Activated naive CD8-positive, alpha-beta T cell treated with anti-CD3 and anti-CD28 coated beads, Interleukin-2, amount 10 ng/mL, durations not matched to agents 7 days and 5 days (primary cell): ENCODE measurements around the gene PDZRN3. TPM values are rescaled to one million over a fixed set of nuclear protein-coding genes. Genes with fewer than 3 reads are reported as not detected.

ENCODE experiments used
- ATAC-seq: fragments of 150-1000 bp; cut with Tn5 transposase; one replicate; pipeline ENCODE4 v1.10.0; 2021; ENCODE audit warnings: low read depth, moderate library complexity
- POLR2A ChIA-PET: fragments of 350-600 bp; sonication (Branson Sonifier 250); formaldehyde crosslinking; loops from one replicate; lab custom pipeline; 2021; ENCODE audit warnings: antibody characterized with exemption; lab: Charles Lee
- DNase-seq: peaks from one replicate; pipeline ENCODE4 v3.0.0; 2021
- H3K27ac Mint-ChIP-seq: one replicate; pipeline ENCODE4 v1.8.0; 2022; ENCODE audit warnings: mild to moderate bottlenecking, mixed read lengths
- H3K27me3 Mint-ChIP-seq: one replicate; pipeline ENCODE4 v1.8.0; 2022; ENCODE audit warnings: mild to moderate bottlenecking, moderate library complexity, mixed read lengths
- H3K36me3 Mint-ChIP-seq: one replicate; pipeline ENCODE4 v1.8.0; 2021; ENCODE audit warnings: mild to moderate bottlenecking, mixed read lengths
- H3K4me1 Mint-ChIP-seq: one replicate; pipeline ENCODE4 v1.8.0; 2021; ENCODE audit warnings: mixed read lengths
- H3K4me3 Mint-ChIP-seq: one replicate; pipeline ENCODE4 v1.8.0; 2022; ENCODE audit warnings: mild to moderate bottlenecking, moderate library complexity, mixed read lengths
- H3K9me3 Mint-ChIP-seq: one replicate; pipeline ENCODE4 v1.8.0; 2021; ENCODE audit warnings: mixed read lengths
- total RNA-seq, 2 experiments: library from RNA; stranded (reverse); gene quantifications; one replicate each; pipeline ENCODE4 v1.2.3, GENCODE V29; 2021

Gene PDZRN3
- total RNA-seq, 2 experiments from 2014 or later: not detected

DNA sequence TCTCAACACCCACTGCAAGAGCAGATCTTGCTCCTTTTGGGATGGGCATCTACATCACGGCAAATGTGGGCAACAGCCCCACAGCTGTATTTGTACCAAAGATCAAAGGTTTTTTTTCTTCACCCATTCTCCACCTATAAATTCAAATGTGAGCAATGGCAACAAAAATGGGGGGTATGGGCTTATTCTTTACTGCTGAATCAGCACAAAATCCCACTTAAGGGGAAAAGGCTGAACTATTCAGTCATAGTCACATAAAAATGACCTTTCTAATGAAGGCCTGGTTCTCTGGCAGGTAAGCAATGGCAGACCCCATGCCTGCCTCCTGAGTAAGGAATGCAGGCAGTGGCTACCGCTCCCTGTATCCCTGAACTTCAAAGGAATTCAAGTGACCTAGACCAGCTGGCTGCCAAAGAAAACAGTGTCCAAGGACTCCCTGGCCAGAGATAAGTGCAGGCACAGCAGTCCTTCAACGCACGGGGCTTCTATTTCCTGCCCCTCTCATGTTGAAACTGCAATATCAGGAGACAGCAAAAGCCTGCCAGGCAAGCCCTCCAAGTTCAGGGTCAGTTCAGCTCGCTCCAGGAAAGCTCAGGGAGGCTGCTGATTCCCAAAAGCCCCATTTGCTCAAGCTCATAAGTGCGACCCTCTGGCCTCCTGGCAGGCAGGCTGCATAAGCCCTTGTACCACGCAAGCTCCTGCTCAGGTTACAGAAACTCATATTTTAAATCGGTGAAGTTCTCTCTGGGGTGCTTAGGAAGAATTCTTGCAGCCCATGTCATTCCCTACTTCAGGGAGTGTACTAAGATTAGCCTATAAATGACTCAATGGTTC lies 134.1 kb downstream of the PDZRN3 start:
- Mint-ChIP-seq H3K27me3 (peaks cover 13% of the 10 kb centered on the region), H3K4me3 (no peak overlapping the region), H3K4me1 (no peaks in the 10 kb centered on the region), H3K36me3 (no peaks in the 10 kb centered on the region), H3K27ac (no peak overlapping the region), H3K9me3 (no peaks in the 10 kb centered on the region)
- ATAC-seq (no peak), DNase-seq (no peak)
- POLR2A ChIA-PET: no interaction called here

DNA sequence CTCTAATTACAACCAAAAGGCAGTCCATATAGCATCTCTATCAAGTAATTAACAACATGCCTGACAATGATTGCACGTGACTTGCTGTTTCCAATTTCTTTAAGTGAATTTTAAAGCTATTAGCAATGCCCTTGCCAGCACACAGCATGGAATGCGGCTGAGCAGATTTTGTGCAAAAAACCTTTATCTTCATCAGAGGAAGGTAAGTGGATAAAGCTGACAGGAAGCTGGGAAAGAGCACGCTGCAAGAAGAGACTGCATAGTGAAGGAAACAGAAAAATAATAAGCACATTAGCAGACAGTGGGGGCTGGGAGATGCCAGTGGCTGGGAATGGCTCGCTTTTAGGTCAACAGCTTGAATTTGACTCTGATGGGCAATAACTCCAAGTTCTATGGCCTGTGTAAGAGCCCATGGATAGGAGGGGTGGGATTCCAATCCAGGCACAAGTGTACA lies 138.8 kb downstream of the PDZRN3 start:
- Mint-ChIP-seq H3K9me3 (no peaks in the 10 kb centered on the region), H3K27ac (no peak overlapping the region), H3K36me3 (no peaks in the 10 kb centered on the region), H3K27me3 (peaks cover 11% of the 10 kb centered on the region), H3K4me1 (no peaks in the 10 kb centered on the region), H3K4me3 (no peak overlapping the region)
- DNase-seq: no peak
- no peak for ATAC-seq
- POLR2A ChIA-PET: no interaction called here

DNA sequence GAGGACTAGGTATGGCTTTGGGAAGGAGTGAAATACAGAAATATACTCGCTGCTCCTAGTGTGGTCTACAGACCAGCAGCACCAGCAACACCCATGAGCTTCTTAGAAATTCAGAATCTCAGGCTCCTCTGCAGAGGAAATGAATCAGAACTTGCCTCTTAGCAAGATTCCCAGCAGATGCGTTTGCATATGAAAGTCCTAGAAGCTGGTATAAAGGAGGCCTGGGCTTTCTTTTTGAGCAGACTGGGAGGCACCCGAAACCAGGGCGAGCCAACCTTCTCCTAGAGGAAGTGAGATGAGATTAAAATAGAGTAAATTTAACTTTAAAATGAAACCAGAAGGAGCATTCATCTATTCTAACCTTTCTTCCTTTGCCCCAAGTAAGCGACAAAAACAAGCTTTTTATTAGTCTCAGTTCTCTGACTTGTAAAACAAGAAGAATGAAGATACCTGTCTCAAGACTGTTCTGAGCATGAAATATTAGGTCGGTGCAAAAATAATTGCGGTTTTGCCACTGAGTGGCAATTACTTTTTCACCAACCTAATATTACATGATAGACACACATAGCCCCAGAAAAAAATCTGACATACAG lies 140.0 kb downstream of the PDZRN3 start:
- H3K36me3 Mint-ChIP-seq: no peaks in the 10 kb centered on the region

DNA sequence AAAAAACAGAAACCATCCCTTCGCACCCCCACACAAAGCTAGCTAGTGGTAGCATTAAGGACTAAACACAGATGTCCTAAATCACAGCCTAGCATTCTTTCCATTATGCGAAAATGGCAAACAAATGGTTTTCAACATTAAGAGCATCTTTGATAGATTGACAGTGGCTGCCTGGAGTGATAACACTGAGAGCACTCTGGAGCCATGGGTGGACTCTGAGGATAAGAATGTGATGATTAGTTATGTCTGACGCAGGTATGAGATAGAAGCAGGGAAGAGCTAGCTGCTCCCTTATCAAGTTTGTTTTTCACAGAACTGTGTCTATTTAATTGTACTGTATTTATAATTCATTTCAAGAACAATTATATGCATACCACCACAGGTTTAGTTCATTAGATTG lies 142.9 kb downstream of the PDZRN3 start:
- Mint-ChIP-seq H3K27ac (no peak overlapping the region), H3K4me3 (no peak overlapping the region), H3K4me1 (no peaks in the 10 kb centered on the region), H3K27me3 (peaks cover 17% of the 10 kb centered on the region), H3K36me3 (no peaks in the 10 kb centered on the region), H3K9me3 (peaks cover 2% of the 10 kb centered on the region)
- POLR2A ChIA-PET: no interaction called here
- ATAC-seq (no peak), DNase-seq (no peak)

More for the DNA sequence above, 140.0 kb downstream of the PDZRN3 start:
- no peak for ATAC-seq
- peaks cover 11% of the 10 kb centered on the region for H3K27me3 Mint-ChIP-seq
- H3K4me1 Mint-ChIP-seq: no peaks in the 10 kb centered on the region
- POLR2A ChIA-PET: no interaction called here
- no peaks in the 10 kb centered on the region for H3K9me3 Mint-ChIP-seq
- no peak overlapping the region for H3K27ac Mint-ChIP-seq
- no peak for DNase-seq
- no peak overlapping the region for H3K4me3 Mint-ChIP-seq

DNA sequence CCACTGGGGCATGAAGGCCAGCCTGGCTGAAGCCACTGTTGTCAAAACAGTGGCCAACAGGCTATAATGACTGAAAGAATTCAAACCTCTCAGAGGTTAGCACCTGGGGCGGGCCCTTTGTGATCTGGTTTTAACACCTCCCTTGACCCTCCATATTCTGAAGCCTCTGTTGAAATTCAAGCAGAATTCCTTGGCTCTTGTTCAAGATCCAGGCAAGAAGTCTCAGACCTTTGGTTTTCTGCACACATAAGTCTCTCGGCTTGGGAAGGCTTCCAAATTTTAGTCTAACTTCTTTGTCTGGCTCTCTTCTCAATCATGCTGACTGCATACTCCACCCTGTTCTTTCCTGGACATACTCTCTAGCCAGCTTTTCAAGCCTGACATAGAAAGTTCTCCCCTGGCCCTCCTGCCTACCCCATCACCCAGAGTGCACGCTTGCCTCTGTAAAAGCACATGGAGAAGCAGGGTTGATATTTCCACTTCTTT lies 144.5 kb downstream of the PDZRN3 start:
- POLR2A ChIA-PET: no interaction called here
- Mint-ChIP-seq H3K36me3 (no peaks in the 10 kb centered on the region), H3K27me3 (peaks cover 17% of the 10 kb centered on the region), H3K4me3 (no peak overlapping the region), H3K4me1 (no peaks in the 10 kb centered on the region), H3K9me3 (peaks cover 2% of the 10 kb centered on the region), H3K27ac (no peak overlapping the region)
- ATAC-seq (no peak), DNase-seq (no peak)

DNA sequence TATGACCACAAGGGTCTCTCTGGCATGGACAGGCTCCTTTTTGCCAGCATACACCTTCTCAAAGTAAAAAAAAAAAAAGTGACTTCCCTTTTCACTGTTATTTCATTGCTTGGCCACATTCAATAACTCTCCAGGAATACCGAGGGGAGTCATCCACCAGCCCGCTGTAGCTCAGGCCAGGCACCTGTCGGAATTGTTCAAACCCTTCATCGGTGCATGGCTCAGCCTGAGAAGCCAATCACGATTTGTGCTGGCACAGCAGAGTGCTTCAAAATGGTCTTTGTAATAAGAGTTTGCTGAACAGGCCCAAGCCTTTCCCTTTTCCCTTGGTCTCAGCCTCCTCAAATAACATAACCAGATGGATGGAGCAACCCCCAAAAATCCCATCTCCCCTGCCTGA lies 145.4 kb downstream of the PDZRN3 start:
- POLR2A ChIA-PET: no interaction called here
- Mint-ChIP-seq H3K4me1 (no peaks in the 10 kb centered on the region), H3K36me3 (no peaks in the 10 kb centered on the region), H3K4me3 (no peak overlapping the region), H3K9me3 (peaks cover 2% of the 10 kb centered on the region), H3K27me3 (peaks cover 15% of the 10 kb centered on the region), H3K27ac (no peak overlapping the region)
- ATAC-seq (no peak), DNase-seq (no peak)

DNA sequence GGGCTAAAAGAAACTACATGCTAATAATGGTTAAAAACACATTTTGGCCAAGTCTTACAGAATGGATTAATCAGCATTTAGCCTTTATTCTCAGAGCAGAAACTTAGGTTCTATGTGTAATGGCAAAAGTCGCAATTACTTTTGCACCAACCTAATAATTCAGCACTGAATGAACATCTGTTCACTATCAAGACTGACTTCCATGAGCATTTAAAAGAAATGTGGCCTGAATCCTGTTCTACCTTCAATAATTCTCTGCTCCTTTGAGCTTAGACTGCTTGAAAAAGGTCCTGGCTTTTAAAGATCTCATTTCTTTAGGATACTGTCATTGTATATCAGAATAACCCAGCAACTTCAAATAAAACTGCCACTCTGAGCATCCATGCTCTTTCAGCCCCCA lies 145.9 kb downstream of the PDZRN3 start:
- H3K4me3 Mint-ChIP-seq: no peak overlapping the region
- no peak for DNase-seq
- no peaks in the 10 kb centered on the region for H3K4me1 Mint-ChIP-seq
- POLR2A ChIA-PET: no interaction called here
- ATAC-seq: no peak
- H3K27ac Mint-ChIP-seq: no peak overlapping the region
- H3K27me3 Mint-ChIP-seq: peaks cover 15% of the 10 kb centered on the region
- H3K36me3 Mint-ChIP-seq: no peaks in the 10 kb centered on the region
- H3K9me3 Mint-ChIP-seq: peaks cover 2% of the 10 kb centered on the region

DNA sequence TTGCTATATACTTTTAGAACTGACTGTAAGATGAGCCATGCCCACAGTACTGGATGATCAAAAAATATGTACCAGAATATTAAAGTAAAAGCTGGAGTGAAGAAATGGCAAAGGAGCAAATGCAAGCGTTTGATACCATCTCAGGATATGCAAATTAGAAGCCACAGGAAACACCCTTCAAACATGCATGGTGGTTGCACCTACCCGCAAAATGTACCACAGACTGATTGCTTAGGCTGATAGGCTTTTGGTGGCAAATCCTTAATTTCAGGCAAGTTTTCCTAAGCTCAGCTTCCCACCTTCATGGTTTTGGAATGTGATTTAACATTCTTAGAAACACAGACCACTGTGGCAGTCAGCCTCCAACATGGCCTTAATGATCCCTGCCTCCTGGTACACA lies 149.0 kb downstream of the PDZRN3 start:
- POLR2A ChIA-PET: no interaction called here
- H3K4me3 Mint-ChIP-seq: no peak overlapping the region
- H3K36me3 Mint-ChIP-seq: no peaks in the 10 kb centered on the region
- ATAC-seq (no peak), DNase-seq (no peak)
- peaks cover 9% of the 10 kb centered on the region for H3K27me3 Mint-ChIP-seq
- H3K9me3 Mint-ChIP-seq: peaks cover 2% of the 10 kb centered on the region
- H3K27ac Mint-ChIP-seq: no peak overlapping the region
- no peaks in the 10 kb centered on the region for H3K4me1 Mint-ChIP-seq

DNA sequence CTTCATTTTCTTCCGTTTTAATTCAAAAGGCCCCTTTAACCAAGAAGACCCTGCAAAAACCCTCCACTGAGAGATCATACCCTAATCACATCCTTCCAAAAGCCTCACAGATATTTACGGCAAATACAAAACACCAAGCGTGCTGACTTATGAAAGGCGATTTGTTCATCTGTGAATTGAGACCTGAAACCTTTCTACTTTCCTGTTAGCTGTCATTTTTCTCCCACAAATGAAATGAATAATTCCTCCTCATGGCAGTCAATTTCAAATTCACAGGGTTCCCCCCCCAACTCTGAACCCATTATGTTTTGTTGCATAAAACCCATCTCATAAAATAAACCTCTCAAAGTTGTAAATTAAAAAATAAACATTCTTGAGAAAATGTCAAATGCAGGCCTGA lies 149.6 kb downstream of the PDZRN3 start:
- no peak overlapping the region for H3K4me3 Mint-ChIP-seq
- ATAC-seq (no peak), DNase-seq (no peak)
- H3K9me3 Mint-ChIP-seq: peaks cover 2% of the 10 kb centered on the region
- no peaks in the 10 kb centered on the region for H3K4me1 Mint-ChIP-seq
- POLR2A ChIA-PET: no interaction called here
- no peaks in the 10 kb centered on the region for H3K36me3 Mint-ChIP-seq
- peaks cover 9% of the 10 kb centered on the region for H3K27me3 Mint-ChIP-seq
- no peak overlapping the region for H3K27ac Mint-ChIP-seq

DNA sequence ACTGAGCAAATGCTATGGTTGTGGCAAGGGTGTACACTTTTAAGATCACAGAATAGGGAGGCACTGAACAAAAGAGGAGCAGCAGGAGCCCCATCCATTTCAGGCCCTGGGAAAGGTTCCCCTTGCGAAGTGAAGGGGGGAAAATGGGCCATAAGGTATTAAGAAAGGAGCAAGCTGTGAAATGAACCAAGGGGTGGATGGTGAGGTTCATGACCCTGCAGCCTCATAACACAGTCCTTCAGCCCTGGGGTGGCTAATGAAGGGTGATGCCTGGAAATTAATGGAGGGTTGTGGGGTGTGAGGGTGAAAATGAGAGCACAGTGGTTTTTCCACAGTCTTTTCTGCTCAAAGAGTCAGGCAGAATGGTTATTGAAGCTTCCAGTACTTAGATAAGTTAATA lies 150.1 kb downstream of the PDZRN3 start:
- Mint-ChIP-seq H3K36me3 (no peaks in the 10 kb centered on the region), H3K9me3 (peaks cover 2% of the 10 kb centered on the region), H3K4me1 (no peaks in the 10 kb centered on the region), H3K27me3 (peaks cover 9% of the 10 kb centered on the region), H3K4me3 (no peak overlapping the region), H3K27ac (no peak overlapping the region)
- POLR2A ChIA-PET: no interaction called here
- no peak for ATAC-seq
- no peak for DNase-seq

DNA sequence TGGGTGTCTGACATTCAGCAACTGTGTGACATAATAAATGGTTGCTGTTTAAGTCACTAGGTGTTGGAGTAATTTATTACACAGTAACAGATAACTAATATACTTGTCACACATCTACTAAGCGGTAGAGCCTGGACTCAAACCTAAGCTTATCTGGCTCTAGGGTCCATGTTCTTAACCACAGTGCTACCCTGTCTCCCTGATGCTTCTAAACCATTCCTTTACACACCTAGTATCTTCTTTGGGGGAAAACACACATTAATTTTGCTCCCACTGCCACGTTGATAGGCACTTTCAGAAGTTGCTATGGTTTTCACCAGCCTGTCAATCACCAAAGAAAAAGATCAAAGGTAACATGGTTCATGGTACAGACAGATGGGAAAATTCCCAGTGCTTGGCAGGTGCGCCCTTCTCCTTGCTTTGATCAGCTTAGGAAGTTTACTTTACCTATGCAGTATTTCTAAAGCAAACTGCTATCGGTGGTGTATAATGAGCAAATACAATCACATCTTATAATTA lies 150.8 kb downstream of the PDZRN3 start:
- Mint-ChIP-seq H3K4me1 (no peaks in the 10 kb centered on the region), H3K4me3 (no peak overlapping the region), H3K36me3 (no peaks in the 10 kb centered on the region), H3K27ac (no peak overlapping the region), H3K27me3 (peaks cover 7% of the 10 kb centered on the region), H3K9me3 (peaks cover 2% of the 10 kb centered on the region)
- DNase-seq (no peak), ATAC-seq (no peak)
- POLR2A ChIA-PET: no interaction called here

DNA sequence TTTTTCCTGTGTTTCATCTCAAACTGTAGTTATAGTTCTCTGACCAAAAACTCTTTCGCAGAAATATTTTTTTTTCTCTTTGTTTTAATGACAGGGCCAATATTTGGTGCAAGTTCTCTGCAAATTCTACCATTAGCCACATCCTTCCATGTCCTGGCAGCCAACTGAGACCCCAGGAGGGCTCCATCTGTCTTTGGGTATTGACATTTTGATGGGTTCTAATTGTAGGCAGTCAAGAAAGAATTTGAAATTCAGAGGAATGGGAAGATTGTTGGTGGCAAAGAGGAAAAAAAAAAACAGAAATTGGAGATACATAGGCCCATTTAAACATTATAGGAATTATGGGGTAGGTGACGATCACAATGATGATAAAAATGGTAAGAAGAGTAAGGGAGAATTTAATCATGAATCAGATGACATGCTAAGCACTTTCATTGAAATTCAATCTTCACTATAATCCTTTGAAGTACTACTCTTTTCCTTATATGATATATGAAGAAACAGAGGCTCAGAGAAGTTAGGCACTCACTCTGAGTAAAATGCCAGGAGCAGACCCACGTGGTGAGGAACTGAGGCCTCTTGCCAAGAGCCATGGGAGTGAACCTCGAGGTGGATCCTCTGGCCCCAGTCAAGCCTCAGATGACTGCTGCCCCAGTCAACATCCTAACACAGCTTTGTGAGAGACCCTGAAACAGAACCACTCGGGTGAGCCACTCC lies 151.4 kb downstream of the PDZRN3 start:
- no peak for DNase-seq
- Mint-ChIP-seq H3K36me3 (no peaks in the 10 kb centered on the region), H3K27ac (no peak overlapping the region), H3K9me3 (peaks cover 2% of the 10 kb centered on the region), H3K4me3 (no peak overlapping the region), H3K4me1 (no peaks in the 10 kb centered on the region), H3K27me3 (peaks cover 7% of the 10 kb centered on the region)
- ATAC-seq: no peak
- POLR2A ChIA-PET: no interaction called here

DNA sequence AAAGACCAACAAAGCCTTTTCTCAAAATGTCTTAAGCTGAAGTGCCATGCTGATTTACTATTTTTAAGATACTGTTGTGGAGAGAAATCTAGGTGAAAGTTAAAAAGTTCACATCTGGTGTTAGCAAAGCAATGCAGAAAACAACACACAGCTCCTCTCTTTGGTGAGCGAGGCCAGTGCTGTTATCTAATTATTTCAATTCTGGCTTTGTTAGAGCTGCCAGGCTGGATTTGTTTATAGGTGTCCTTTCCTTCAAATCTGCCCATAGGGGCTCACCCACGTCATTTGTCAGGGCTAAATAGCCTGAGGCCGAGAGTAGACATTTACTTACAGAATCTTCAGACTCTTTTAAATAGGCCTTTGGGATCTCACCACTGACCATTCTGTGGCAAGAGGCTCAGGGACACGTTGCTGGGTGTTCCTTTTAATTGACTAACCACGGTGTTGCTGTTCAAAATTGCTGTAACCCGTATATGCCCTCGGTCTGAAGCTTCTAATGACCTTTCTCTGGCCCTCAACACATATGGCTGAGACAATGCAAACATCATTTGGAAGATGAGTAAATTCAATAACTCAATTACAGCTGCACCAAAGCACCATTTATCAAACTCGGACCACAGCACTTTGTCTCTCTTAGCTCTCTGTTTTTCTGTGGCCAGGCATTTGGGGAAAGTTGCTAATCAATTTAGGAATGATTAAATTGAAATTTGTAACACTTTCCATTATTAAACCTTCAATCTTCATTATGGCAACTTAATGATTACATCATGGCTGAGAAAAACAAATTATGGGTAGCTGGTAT lies 152.6 kb downstream of the PDZRN3 start:
- Mint-ChIP-seq H3K36me3 (no peaks in the 10 kb centered on the region), H3K9me3 (no peaks in the 10 kb centered on the region), H3K27ac (no peak overlapping the region), H3K27me3 (peaks cover 4% of the 10 kb centered on the region), H3K4me1 (no peaks in the 10 kb centered on the region), H3K4me3 (no peak overlapping the region)
- DNase-seq (no peak), ATAC-seq (no peak)
- POLR2A ChIA-PET: no interaction called here
